Transverse colon (tissue), 4 donors: Measurements from ENCODE around the gene TMED8.

Source experiments
- CTCF ChIP-seq, 5 experiments: fragments of 200-600 bp in 3 of 5; fragments of 450-650 bp in 2 of 5; sonication (generic) in 3 of 5; IDR thresholded peaks; 1 replicate in 2 of 5; 2 replicates in 3 of 5; pipeline ENCODE4 v1.5.1; 2016 to 2017; ENCODE audit warnings: antibody characterized with exemption in 5 of 5, inconsistent platforms in 3 of 5, mild to moderate bottlenecking in 2 of 5, moderate library complexity in 1 of 5
- EP300 ChIP-seq: sonication (generic); formaldehyde crosslinking; IDR thresholded peaks from one replicate; pipeline ENCODE4 v1.6.1; 2017; ENCODE audit warnings: antibody characterized with exemption, low read depth
- POLR2A ChIP-seq: fragments of 450-650 bp; IDR thresholded peaks from one replicate; pipeline ENCODE4 v1.6.1; 2016; ENCODE audit warnings: antibody characterized with exemption, mild to moderate bottlenecking, moderate library complexity
- POLR2AphosphoS5 ChIP-seq, 3 donors: sonication (generic); formaldehyde crosslinking; IDR thresholded peaks; one replicate each; pipeline ENCODE4 v1.6.1; 2016; ENCODE audit warnings: antibody characterized with exemption in 3 of 3

- TF ChIP-seq CTCF (IDR thresholded peaks at IDR 0.05) (no peak), EP300 (no peak), POLR2A (no peak), POLR2AphosphoS5 (IDR thresholded peaks at IDR 0.05) (no peak)
These were observed 41.3 kb downstream of the TMED8 start for GRCh38 chr14:77335576-77335975.
